Transverse colon (tissue), 3 donors: ENCODE measurements around the gene ZBBX.

ENCODE experiments used
- CTCF ChIP-seq, 5 experiments: fragments of 200-600 bp in 3 of 5; fragments of 450-650 bp in 2 of 5; sonication (generic) in 3 of 5; IDR thresholded peaks; 1 replicate in 2 of 5; 2 replicates in 3 of 5; pipeline ENCODE4 v1.5.1; 2016 to 2017; ENCODE audit warnings: antibody characterized with exemption in 5 of 5, inconsistent platforms in 3 of 5, mild to moderate bottlenecking in 2 of 5, moderate library complexity in 1 of 5
- POLR2A ChIP-seq: fragments of 450-650 bp; IDR thresholded peaks from one replicate; pipeline ENCODE4 v1.6.1; 2016; ENCODE audit warnings: antibody characterized with exemption, mild to moderate bottlenecking, moderate library complexity

- TF ChIP-seq CTCF (IDR thresholded peaks at IDR 0.05) (no peak), POLR2A (no peak)
Measured at GRCh38 chr3:167253037-167253436, 127.1 kb downstream of the ZBBX start.
